CD4-positive, alpha-beta T cell treated with Interferon alpha-2 for 1 hour (primary cell): Measurements from ENCODE around the gene ATAD3B.
"Not testable (repeated sequence)": the region's sequence is repeated elsewhere in the genome, so short reads cannot be mapped to it uniquely, and the experiment has no call there.

Experiments used
- DNase-seq, 2 donors: peaks; one replicate each; pipeline ENCODE4 v3.0.0-alpha.2; 2020 to 2022

The ATAD3B gene

GRCh38 chr1:1471389-1472052, at the start of gene ATAD3B:
Gene ATAD3B (plus strand): TSS chr1:1471765. CDS start chr1:1471885, 120 bp downstream.
- DNase-seq = peak; percentile 87 to 93

DNA sequence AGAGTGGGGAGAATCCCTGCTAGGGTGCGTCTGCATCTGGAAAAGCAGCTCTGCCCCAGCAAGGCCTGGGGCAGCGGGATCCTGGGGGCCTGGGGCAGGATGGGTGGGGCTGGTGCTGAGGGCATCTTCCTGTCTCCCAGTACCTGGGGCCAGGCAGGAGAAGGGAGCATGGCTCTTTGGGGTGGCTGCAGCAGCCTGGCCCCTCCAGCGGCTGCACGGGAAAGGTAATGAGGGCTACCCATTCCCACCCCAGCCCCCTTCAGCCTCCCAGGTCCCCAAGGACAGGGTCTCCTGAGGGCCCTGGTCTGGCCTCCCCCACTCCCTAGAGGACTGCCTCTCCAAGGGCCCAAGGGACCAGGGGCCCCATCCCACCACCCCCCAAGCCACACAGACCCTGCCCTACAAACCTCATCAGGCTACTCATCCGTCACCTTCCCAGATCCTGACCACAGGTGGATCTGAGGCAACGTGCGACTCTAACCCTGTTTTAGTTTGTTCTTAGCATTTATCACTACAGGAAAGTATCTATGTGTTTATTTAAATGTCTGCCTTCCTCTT, 49.6 kb upstream of the ATAD3B start:
- DNase-seq = no peak

DNA sequence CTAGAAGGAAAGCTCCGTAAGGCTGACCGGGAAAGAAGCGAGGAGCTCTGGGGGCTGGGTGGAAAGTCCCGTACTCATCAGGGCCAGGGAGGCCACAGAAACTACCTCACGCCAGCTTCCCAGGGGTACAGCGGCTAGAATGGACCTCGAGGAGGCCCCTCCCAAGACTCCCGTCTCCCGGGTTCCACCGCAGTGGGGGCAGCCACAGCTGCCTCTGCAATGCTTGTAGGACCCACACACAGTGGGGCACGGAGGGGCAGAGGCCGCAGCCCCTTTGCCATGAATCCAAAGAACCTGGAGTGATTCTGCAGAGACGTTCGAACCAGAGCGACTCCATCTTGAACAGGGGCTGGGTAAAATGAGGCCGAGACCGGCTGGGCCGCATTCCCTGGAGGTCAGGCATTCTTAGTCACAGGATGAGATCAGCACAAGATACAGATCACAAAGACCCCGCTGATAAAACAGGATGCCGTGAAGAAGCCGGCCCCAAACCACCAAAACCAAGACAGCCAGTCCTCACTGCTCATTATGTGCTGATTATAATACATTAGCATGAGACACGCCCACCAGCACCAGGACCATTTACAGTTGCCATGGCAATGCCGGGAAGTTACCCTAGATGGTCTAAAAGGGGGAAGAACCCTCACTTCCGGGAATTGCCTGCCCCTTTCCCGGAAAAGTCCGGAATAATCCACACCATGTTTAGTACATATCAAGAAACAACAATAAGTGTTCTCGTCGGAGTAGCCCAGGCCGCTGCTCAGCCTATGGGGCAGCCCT, 48.9 kb upstream of the ATAD3B start:
- DNase-seq = no peak

- DNase-seq = no peak
These were observed 48.3 kb upstream of the ATAD3B start for GRCh38 chr1:1423245-1423597.

DNA sequence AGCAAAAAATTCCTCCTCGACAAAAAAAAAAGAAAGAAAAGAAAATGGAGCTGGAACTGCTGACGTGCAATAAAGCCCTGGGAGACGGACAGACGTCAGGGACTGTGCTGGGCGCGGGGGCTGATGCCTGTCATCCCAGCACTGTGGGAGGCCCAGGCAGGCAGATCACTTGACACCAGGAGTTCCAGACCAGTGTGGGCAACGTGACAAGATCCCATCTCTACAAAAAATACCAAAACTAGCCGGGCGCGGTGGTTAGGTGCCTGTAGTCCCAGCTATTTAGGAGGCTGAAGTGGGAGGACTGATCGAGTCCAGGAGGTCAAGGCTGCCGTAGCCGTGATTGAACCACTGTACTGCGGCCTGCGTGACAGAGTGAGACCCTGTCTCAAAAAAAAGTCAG, 46.9 kb upstream of the ATAD3B start:
- no peak for DNase-seq

GRCh38 chr1:1425426-1425752, 46.2 kb upstream of the ATAD3B start:
- no peak for DNase-seq

DNA sequence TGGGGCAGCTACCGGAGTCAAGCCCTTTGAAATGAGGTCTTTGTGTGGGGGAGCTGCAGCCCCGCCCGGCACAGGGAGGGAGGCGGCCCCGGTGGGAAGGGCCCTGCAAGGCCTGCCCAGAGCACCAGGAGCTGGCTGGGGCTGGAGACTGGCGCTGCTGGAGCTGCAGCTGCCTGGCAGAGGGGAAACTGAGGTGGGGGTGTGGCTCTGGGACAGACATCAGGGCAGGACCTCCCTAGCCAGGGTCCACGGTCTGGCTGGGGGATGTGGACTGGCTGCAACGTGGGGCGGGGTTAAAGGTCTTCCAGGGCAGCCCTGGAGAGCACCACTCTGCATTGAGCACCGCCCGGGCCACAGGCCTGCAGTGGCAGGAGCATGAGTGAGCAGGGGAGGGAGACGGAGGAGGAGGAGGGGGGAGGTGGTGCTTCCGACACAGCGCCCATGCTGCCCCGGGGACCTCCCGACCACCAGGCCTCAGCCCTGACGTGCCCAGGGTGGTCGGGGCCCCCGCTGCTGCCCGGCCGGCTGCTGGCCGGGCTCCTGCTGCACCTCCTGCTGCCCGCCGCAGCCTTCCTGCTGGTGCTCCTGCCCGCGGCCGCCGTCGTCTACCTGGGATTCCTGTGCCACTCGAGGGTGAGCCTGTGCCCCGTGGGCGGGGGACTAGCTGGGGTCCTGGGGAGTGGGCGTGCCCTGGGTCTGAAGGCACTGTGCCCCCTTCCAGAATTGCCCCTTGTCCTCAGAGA, 45.6 kb upstream of the ATAD3B start:
- DNase-seq = no peak

GRCh38 chr1:1426496-1427105, 45.0 kb upstream of the ATAD3B start:
- no peak for DNase-seq

DNA sequence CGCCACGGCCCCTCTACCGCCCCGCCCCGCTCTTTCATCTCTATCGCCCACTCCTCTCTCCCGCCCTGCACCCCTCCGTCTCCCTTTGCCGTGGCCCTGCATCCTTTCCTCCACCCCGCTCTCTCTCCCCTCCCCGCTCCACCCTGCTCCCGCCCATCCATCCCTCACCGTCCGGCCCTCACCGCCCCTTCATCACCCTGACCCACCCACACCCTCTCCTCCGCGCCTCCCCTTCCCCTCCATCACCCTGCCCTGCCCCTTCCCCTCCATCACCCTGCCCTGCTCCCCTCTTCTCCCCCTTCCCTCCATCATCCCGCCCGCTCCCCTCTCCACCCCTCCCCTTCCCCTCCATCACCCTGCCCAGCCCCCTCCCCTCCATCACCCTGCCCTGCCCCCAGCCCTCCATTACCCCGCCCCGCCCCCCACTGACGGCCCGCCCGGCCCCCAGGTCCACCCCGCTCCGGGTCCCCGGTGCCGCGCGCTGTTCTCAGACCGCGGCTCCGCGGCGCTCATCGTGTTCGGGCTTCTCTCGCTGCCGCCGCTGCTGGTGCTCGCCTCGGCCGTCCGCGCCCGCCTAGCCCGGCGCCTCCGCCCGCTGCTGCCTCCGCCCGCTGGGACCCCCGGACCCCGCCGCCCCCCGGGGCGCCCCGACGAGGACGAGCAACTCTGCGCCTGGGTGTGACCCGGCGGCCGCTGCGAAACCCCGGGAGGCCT, 44.3 kb upstream of the ATAD3B start:
- no peak for DNase-seq

GRCh38 chr1:1427820-1428148, 43.8 kb upstream of the ATAD3B start:
- no peak for DNase-seq

DNA sequence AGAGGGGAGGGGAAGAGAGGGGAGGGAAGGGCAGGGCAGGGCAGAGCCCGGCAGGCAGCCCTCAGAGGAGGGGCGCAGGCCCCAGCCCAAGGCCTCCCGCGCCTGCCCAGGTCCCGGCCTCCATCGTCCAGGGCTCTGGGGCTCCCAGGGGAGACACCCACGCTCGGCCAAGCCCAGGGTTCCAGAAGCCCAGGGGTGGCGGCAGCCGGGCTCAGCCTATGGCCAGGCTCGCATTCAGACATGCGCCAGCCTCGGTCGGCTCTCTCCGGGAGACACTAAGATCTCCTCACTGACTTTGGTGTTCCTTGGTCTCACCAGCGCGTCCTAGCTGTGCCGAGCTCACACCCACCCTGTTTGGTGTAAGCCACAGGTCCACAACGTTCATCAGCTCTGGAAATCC, 43.4 kb upstream of the ATAD3B start:
- DNase-seq = no peak

- not testable (repeated sequence) for DNase-seq
These were observed 42.6 kb upstream of the ATAD3B start for GRCh38 chr1:1428967-1429366.

DNA sequence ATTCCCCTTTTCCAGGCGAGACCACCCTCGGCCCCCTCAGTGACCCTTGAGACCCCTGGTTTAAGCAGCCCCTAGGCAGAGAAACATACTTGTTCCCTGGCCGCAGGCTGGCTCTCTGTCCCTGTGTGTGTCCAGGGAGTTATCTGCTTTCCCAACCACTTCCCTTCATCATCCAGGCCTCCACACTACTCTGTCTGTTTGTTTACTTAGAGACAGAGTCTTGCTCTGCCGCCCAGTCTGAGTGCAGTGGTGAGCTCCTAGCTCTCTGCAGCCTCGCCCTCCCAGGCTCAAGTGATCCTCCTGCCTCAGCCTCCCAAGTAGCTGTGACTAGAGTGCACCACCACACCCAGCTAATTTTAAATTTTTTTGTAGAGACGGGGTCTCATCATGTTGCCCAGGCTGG, 41.9 kb upstream of the ATAD3B start:
- DNase-seq = no peak

GRCh38 chr1:1430114-1430982, 41.2 kb upstream of the ATAD3B start:
- DNase-seq = no peak

GRCh38 chr1:1430992-1431844, 40.3 kb upstream of the ATAD3B start:
- DNase-seq = no peak

DNA sequence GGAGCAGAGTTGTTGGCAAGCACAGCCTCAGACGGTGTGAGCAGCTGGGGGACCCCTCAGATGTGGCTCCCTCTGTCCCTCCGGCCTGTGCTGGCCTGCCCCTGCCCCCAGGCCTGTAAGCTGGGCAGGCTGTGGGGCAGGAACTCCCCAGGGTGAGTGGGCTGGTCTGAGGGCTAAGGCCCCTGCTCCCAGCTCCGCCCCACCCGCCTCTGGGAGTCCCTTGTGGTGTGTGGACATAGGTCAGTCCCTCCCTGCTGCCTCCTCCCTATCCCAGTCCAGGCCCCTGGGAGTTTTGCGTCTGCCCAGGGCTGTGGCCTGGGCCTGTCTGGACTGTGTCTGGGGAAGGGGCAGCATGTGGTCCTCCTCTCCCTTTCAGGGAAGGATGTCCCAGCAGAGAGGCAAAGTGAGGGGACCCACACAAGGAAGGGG, 39.7 kb upstream of the ATAD3B start:
- no peak for DNase-seq

GRCh38 chr1:1432274-1432950, 39.2 kb upstream of the ATAD3B start:
- no peak for DNase-seq

DNA sequence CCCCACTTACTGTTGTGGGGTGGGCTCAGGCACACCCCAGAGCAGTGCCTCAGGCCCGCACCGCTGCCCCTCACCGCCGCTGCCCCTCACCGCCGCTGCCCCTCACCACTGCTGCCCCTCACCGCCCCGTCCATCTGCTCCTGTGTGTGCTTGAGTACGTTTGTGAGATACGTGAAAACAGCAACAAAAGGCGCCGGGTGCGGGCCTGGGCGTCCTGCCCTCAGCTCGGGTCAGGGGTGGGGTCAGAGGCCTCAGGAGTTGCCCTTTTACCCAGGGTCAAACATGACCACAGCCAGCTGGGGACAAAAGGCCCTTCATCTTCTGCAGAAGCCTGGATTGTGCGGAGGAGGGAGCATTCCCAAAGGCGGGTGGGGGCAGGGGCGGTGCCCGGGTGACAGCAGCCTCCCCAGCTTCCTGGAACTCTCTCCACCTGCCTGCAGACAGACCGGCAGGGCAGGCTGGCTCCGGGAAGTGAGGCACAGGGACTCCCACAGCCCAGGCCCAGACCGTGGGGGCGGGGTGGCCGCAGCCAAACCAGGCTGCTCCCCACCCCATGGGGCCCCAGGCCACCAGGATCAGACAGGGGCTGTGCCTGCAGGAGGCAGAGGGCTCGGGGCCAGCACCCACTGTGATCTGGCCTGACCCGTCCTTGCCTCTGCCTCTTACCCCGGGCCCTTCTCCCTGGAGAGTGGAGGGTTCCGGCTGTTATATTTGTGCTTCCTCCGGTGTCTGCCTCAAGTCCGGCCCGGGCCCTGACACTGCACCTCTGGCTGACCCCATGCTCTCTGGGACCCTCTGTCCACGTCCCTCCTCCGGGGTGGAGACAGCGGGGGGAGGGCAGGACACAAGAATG, 38.4 kb upstream of the ATAD3B start:
- no peak for DNase-seq

DNA sequence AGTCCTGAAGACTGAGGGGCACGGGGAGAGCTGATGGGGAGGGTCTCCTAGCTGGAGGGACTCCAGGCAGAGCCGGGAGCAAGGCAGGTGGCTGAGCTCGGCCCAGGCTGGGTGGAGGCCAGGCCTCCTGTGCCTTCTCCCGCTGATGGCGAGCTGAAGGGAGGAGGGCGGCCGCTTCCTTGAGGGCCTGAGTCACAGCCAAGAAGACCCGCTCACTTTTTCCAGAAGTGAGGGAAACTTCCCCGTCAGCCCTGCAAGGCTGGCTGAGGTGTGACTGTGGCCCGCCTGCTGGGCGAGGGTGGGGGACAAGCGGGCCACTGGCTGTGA, 37.8 kb upstream of the ATAD3B start:
- DNase-seq = no peak
